Keratinocyte (primary cell): ENCODE measurements around the gene AIDA. TPM values are rescaled to one million over a fixed set of nuclear protein-coding genes. Genes with fewer than 3 reads are reported as not detected.

Experiments used
- DNase-seq: peaks from one replicate; pipeline ENCODE4 v3.0.0-alpha.2; 2011; ENCODE audit warnings: low read depth, missing footprints, low spot score
- FAIRE-seq: peaks from 2 replicates; lab custom pipeline; 2011; peaks lifted over from hg19 to GRCh38; lab: Jason Lieb, UNC
- H2AFZ ChIP-seq: 2 replicates; pipeline ENCODE4 v1.6.0; 2012; ENCODE audit warnings: low read length, control low read depth, inconsistent platforms; ENCODE audit not compliant: control insufficient read depth
- H3K27ac ChIP-seq: 2 replicates; pipeline ENCODE4 v1.5.1; 2011; ENCODE audit warnings: low read length; ENCODE audit not compliant: control insufficient read depth, insufficient read depth
- H3K27me3 ChIP-seq: 3 replicates; pipeline ENCODE4 v1.6.0; 2011; ENCODE audit warnings: low read length; ENCODE audit not compliant: control insufficient read depth, insufficient read depth; ENCODE audit errors: extremely low read depth
- H3K36me3 ChIP-seq, 2 experiments: 2 replicates in 1 of 2; 3 replicates in 1 of 2; pipeline ENCODE4 v1.5.1; 2011; ENCODE audit warnings: low read length in 2 of 2, mild to moderate bottlenecking in 1 of 2; ENCODE audit not compliant: control insufficient read depth in 2 of 2, insufficient read depth in 2 of 2; ENCODE audit errors: extremely low read depth in 1 of 2
- H3K4me1 ChIP-seq: 3 replicates; pipeline ENCODE4 v1.5.1; 2011; ENCODE audit warnings: low read length; ENCODE audit not compliant: control insufficient read depth, insufficient read depth; ENCODE audit errors: extremely low read depth
- H3K4me2 ChIP-seq: 3 replicates; pipeline ENCODE4 v1.6.0; 2011; ENCODE audit warnings: low read depth, low read length; ENCODE audit not compliant: control insufficient read depth, insufficient read depth; ENCODE audit errors: extremely low read depth
- H3K4me3 ChIP-seq, 3 experiments: fragments of 200-600 bp in 1 of 3; sonication (generic) in 1 of 3; 2 replicates in 2 of 3; 3 replicates in 1 of 3; pipeline ENCODE4 v1.5.1; 2011 to 2016; ENCODE audit warnings: low read length in 3 of 3, mild to moderate bottlenecking in 3 of 3, control low read depth in 2 of 3, inconsistent platforms in 1 of 3, low read depth in 1 of 3, mixed read lengths in 1 of 3, mixed run types in 1 of 3, moderate library complexity in 1 of 3; ENCODE audit not compliant: control insufficient read depth in 2 of 3, insufficient read depth in 2 of 3; ENCODE audit errors: extremely low read depth in 1 of 3
- H3K79me2 ChIP-seq: 2 replicates; pipeline ENCODE4 v1.6.0; 2012; ENCODE audit warnings: low read length; ENCODE audit not compliant: control insufficient read depth, insufficient read depth
- H3K9ac ChIP-seq: 3 replicates; pipeline ENCODE4 v1.6.0; 2011; ENCODE audit warnings: low read length; ENCODE audit not compliant: control insufficient read depth, insufficient read depth; ENCODE audit errors: extremely low read depth
- H3K9me1 ChIP-seq: 3 replicates; pipeline ENCODE4 v1.6.0; 2011; ENCODE audit warnings: low read length; ENCODE audit not compliant: control insufficient read depth, insufficient read depth; ENCODE audit errors: extremely low read depth
- H3K9me3 ChIP-seq: 2 replicates; pipeline ENCODE4 v1.5.1; 2012; ENCODE audit warnings: low read depth, low read length; ENCODE audit not compliant: control insufficient read depth
- H4K20me1 ChIP-seq: 3 replicates; pipeline ENCODE4 v1.6.0; 2011; ENCODE audit warnings: low read length; ENCODE audit not compliant: control insufficient read depth, insufficient read depth; ENCODE audit errors: extremely low read depth
- CTCF ChIP-seq, 3 experiments: IDR thresholded peaks in 1 of 3; conservative IDR thresholded peaks in 1 of 3; optimal IDR thresholded peaks in 1 of 3; 2 replicates in 2 of 3; 3 replicates in 1 of 3; pipeline versions ENCODE3 to v1.5.1; 2011; ENCODE audit warnings: low read length in 3 of 3, mild to moderate bottlenecking in 3 of 3, moderate library complexity in 2 of 3, control low read depth in 1 of 3, inconsistent platforms in 1 of 3; ENCODE audit not compliant: insufficient read depth in 2 of 3; ENCODE audit errors: extremely low read depth in 1 of 3
- EZH2 ChIP-seq: IDR thresholded peaks from one replicate; pipeline ENCODE4 v1.6.1; 2012; ENCODE audit warnings: inconsistent platforms, mild to moderate bottlenecking, low read length, moderate library complexity
- dilution Hi-C: fragments of 300-500 bp; cut with MboI; formaldehyde crosslinking; loops from one replicate; pipeline ENCODE4 v1.7.0; 2020; ENCODE audit warnings: low sequenced_read_pairs; ENCODE audit not compliant: extremely low pct_ligation_motif_present
- polyA plus RNA-seq, 5 experiments: library from polyadenylated mRNA; depleted of rRNA in 3 of 5; stranded (reverse) in 3 of 5; stranded (forward) in 1 of 5; unstranded in 1 of 5; fragments of >200 nt; gene quantifications; 1 replicate in 1 of 5; 2 replicates in 3 of 5; 3 replicates in 1 of 5; pipeline versions ENCODE4 v1.2.1 to v1.2.3, GENCODE V29; 2011 to 2012; ENCODE audit warnings: missing spikeins in 2 of 5, low read depth in 1 of 5, low replicate concordance in 1 of 5

The AIDA gene
- polyA plus RNA-seq, 1 donor (not counting 4 experiments of a cell fraction or from before 2014, with no cell fraction given) = 86.8 TPM

- Histone ChIP-seq H3K36me3 (peaks cover under 1 to 4% of the 10 kb centered on the region in 2 experiments), H2AFZ (no peak overlapping the region), H3K9me1 (no peaks in the 10 kb centered on the region), H3K4me2 (no peak overlapping the region), H3K9me3 (no peaks in the 10 kb centered on the region), H3K9ac (no peak overlapping the region), H3K79me2 (peaks cover 8% of the 10 kb centered on the region), H3K4me1 (no peaks in the 10 kb centered on the region), H4K20me1 (no peaks in the 10 kb centered on the region), H3K27me3 (no peaks in the 10 kb centered on the region), H3K4me3 (no peak overlapping the region), H3K27ac (no peak overlapping the region)
- TF ChIP-seq EZH2 = no peak
- TF ChIP-seq CTCF (optimal IDR thresholded peaks at IDR 0.05 in 1 of 3, IDR thresholded peaks at IDR 0.05 in 1 of 3, conservative IDR thresholded peaks at IDR 0.05 in 1 of 3; ENCODE audit: extremely low read depth in 1 of 3, insufficient read depth in 2 of 3, low read length in 3 of 3) = no peak
- FAIRE-seq (no peak), DNase-seq (no peak)
- dilution Hi-C loops = no loop called here
Observed at GRCh38 chr1:222694927-222695326, 17.4 kb downstream of the AIDA start.

- H2AFZ ChIP-seq = no peak overlapping the region
- H3K9ac ChIP-seq = no peak overlapping the region
- no peaks in the 10 kb centered on the region for H3K9me1 ChIP-seq
- no peaks in the 10 kb centered on the region for H3K27me3 ChIP-seq
- H3K79me2 ChIP-seq = peaks cover 3% of the 10 kb centered on the region
- no peak overlapping the region for H3K4me3 ChIP-seq
- DNase-seq (no peak), FAIRE-seq (no peak)
- H3K27ac ChIP-seq = no peak overlapping the region
- dilution Hi-C loops = no loop called here
- H4K20me1 ChIP-seq = no peaks in the 10 kb centered on the region
- H3K4me2 ChIP-seq = no peak overlapping the region
- TF ChIP-seq CTCF (optimal IDR thresholded peaks at IDR 0.05 in 1 of 3, IDR thresholded peaks at IDR 0.05 in 1 of 3, conservative IDR thresholded peaks at IDR 0.05 in 1 of 3; ENCODE audit: extremely low read depth in 1 of 3, insufficient read depth in 2 of 3, low read length in 3 of 3) (no peak), EZH2 (no peak)
- no peaks in the 10 kb centered on the region for H3K4me1 ChIP-seq
- no peaks in the 10 kb centered on the region for H3K9me3 ChIP-seq
- peaks cover 0 to 13% of the 10 kb centered on the region in 2 experiments for H3K36me3 ChIP-seq
Observed at GRCh38 chr1:222691016-222691415, 21.3 kb downstream of the AIDA start.
